GM19240 (cell line): Measurements from ENCODE around the gene ATP1B1.

Experiments
- DNase-seq: peaks from one replicate; pipeline ENCODE4 v3.0.0; 2011; ENCODE audit warnings: low spot score; ENCODE audit not compliant: insufficient read length

The ATP1B1 gene

GRCh38 chr1:169106095-169106920 lies at the start of gene ATP1B1:
TSS of gene ATP1B1 (plus strand) at chr1:169106690. CDS start at chr1:169106830, 140 bp downstream.
- DNase-seq = peak; percentile 71

GRCh38 chr1:169059421-169059820 lies 47.1 kb upstream of the ATP1B1 start:
- no peak for DNase-seq

- no peak for DNase-seq
Measured at GRCh38 chr1:169060043-169060722, 46.3 kb upstream of the ATP1B1 start.

DNA sequence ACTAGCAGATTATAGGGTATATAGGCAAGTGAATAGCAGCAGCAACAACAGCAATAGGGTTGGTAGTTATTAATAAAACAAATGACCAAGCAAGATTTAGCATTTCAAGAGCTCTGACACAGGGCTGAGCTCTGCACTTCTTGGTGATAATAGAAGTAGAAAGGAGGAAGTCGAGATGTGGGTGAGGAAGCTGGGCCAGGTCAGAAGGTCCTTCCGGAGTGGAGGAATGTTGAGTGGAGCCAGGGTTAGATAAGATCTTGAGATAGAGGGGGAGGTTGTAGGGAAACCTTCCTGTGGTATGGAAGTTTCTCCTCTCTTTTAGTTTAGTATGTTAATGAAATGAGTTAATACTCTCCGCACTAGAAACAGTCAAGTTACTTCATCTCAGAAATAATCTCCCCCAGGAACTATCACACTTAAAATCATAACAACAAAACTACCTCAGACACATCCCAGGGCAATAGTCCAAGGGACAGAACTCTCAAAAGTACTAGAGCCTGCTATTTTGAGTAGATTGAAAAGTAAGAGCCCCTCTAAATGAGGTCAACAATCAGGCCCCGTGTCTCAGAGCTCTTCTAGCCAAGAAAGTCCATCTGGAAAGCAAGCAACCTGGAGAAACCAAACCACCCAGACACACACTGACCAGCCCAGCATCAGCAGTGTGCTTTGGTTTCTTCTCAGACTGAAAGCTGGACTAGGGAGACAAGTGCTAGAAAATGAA lies 45.4 kb upstream of the ATP1B1 start:
- DNase-seq = no peak

GRCh38 chr1:169062152-169062551 lies 44.3 kb upstream of the ATP1B1 start:
- no peak for DNase-seq

DNA sequence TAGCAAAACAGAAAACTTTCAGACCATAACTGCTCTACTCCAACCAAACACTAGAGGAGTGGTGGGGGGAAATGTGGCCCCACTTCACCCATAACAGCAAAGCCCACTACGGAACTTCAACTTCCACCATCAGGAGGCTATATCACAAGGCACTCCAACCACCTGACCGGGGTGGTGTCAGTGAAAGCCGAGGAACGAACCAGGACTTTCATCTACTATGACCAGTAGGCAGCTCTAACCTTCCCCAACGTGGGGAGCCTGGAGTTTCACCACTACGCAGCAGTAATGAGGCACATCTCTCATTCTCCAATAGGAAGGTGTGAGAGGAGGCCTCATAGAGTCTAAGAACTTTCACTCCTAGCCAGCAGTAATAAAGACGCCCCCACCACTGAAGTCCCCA lies 42.4 kb upstream of the ATP1B1 start:
- no peak for DNase-seq

- DNase-seq = no peak
Measured at GRCh38 chr1:169070547-169070946, 35.9 kb upstream of the ATP1B1 start.

- no peak for DNase-seq
Measured at GRCh38 chr1:169070958-169071357, 35.5 kb upstream of the ATP1B1 start.

DNA sequence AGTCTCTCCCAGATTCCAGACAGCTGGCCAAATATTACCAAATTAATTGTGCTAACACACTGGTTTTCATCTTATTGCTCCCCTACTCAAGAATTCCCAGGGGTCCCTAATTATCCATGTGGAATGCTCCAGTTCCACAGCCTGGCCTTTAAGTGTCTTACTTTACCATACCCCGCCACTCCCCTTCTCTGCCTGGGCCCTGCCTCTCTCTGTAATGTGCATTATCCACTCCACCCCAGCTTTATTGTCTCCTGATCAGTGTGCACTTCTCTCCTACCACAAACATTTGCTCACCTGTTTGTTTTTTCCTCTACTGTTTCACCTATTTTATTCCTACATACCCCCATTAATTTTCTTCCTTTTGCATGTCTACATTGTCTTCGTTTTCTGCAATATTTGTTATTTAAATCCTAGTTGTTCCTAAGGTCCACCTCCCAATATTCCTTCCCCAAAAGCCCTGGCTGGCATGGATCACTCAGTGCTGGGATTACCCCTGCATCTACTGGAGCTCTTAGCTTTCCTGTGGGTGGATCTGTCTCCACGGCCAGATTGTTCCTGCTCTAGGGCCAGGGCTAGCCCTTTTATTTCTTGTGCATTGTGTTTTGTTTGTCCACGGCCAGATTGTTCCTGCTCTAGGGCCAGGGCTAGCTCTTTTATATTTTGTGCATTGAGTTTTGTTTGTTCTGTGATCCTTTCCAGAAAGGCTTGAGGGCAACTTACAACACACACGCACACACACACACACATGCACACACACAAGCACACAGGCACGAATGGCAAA lies 33.4 kb upstream of the ATP1B1 start:
- no peak for DNase-seq

- DNase-seq = no peak
Measured at GRCh38 chr1:169078163-169078883, 28.2 kb upstream of the ATP1B1 start.

DNA sequence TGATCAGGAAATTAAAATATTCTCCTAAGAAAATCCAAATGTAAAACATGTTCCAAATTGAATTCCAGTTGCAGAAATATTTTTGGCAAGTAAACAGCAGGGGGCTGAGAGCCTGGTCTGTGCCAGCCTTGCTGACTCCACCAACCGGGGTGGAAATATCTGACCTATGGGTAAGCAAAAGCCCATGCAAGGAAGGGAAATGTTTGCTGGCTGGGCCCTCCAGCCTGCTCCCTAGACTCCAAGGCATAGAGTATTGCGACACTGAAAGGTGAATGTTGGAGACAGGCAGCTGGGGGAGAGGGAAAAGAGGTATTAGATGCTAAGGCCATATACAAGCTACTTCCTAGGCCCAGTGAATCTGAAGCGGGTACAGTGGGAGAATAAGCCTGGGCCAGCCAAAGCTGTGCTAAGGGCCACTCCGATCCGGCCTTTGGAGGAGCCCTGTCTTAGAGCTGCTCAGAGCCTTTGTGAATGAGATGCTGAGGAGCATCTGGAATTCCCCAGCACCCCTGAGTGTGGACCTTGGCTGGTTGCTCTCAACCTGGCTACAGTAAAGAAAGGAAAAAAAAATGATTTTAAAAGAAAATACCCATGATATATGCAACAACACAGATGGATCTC lies 24.9 kb upstream of the ATP1B1 start:
- no peak for DNase-seq

DNA sequence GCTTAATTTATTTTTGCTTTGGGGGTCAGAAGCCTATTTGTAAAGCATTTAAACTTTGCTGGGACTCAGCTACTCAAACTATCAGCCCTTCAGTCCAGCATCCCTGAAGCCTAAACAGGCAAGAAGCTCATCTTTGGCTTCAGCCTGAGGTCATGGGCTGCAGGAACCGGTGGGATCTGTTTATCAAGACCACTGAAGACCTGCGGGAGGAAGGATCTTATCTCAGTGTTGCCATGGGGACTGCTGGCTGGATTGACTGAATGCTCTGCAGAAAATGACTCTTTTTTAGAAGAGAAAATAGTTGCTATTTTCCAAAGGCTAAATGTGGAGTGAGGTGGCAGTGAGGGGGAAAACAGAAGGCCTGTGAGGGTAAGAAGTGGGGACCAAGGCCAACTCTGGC lies 20.6 kb upstream of the ATP1B1 start:
- DNase-seq = no peak

DNA sequence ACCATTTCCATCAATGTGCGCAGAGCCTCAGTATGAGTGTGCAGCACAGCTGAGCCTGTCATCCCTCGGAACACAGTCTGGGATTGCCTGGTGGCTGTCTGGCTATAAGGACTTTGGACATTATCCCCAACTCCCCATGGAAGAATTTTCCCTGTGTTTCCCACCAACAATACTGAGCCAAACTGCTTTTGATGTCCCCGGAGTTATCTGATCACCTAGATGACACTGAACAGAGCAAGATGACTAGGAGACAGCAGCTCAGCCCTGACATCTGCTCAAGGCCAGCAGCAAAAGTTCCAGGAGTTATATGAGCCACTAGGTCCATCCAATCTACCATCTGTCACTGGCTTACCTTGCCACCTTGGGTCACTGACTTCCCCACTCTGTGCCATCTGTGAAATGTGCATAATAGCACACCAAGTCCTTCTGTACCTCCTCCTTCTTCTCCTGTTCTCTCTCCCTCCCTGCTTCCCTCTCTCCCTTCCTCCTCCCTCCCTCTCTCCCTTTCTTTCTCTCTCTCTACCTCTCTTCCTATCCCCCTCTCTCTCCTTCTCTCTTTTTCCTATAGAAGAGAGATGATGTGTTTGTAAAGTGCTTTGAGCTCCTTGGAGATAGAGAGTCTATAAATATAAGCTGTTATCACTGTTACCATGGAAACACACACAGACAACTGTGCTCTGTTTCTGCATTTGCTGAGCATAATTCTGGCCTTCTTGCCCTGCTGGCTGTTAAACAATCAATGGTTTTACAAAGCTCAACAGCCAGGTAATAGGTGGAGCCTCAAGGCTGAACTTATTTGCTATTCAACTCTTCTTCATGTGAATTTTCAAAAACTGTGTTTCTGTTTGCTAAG lies 19.7 kb upstream of the ATP1B1 start:
- DNase-seq = no peak

DNA sequence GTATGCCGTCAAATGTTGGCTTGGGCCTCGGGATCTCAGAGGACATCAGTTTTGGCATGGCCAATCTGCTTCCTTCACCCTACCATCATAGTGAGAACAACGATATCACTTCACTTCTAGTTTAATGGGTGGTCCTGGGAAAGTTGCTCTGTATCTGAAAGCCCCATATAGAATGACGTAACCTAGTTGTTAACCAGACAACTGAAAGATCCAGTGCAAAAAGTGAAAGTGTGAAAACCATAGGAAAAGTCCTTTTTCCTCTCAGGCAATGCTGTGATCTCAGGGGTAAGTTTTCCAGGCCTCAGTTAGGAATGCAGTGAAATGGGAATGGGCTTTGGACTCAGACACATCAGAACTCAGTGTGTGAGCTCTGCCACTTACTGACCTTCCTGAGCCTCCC lies 18.6 kb upstream of the ATP1B1 start:
- no peak for DNase-seq

- no peak for DNase-seq
Measured at GRCh38 chr1:169089776-169090175, 16.7 kb upstream of the ATP1B1 start.

GRCh38 chr1:169090308-169090899 lies 16.1 kb upstream of the ATP1B1 start:
- no peak for DNase-seq

DNA sequence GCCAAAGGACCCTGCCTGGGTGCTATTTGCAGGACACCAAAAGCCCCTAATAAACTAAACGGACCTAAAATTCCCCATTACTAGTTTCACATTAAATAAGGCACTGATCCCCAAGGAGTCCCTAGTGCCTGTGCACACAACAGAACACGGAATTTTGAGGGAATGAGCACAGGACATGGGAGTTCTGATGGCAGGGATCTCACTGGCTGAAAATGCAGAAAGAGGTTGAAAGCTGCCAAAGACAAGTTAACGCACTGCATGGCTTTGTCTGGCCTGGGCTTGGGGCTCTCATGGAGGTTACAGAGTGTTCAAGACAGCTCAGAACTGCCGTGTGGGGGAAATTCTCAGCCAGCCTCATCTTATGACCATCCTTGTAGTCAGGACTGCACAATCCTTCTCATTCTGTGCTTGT lies 15.6 kb upstream of the ATP1B1 start:
- no peak for DNase-seq

GRCh38 chr1:169091480-169091941 lies 15.0 kb upstream of the ATP1B1 start:
- DNase-seq = no peak

GRCh38 chr1:169092399-169092798 lies 14.1 kb upstream of the ATP1B1 start:
- no peak for DNase-seq
